ENCODE measurements around the gene AARS2.

Gene AARS2

DNA sequence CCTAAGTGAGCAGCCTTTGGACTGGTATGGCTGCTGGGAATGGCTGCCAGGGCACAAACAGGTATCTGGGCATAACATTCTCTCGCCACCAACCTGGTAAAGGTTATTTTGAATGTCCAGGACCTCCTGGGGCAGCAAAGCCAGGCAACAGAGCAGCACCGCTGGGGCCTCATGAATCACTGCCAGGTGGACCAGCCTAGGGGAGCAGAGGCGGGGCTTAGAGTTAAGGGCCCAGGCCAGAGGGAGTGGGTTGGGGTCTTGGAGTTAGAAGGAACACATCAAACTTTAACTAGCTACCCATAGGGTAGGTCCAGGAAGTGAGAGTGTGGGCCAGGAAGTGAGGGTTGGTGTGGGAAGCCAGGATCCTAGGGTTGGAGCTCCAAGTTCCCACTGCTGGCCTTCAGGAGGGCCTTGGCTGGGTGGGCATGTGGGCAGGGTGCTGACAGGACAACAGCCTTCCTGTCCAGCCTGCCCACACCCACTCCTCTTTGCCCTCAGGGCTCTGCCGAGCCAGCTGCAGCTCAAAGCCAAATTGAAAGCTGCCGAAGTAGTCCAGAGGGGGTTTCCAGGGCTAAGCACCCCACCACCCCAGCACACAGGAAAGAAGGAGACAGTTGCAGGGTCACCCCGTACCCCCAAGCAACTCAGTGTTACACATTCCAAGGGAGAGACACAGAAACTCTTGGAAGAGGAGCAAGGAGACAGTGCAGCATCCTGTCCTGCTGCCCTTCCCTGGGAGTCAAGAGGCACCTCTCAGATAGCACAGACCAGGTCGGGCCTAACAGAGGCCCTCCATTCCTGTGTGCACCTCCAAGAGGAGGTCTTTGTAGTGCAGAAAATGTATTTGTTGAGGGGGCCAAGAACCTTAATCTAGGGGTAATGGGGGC lies 50.4 kb downstream of the AARS2 start:
- DNase-seq (ENCODE audit: low read depth) = no peak

DNA sequence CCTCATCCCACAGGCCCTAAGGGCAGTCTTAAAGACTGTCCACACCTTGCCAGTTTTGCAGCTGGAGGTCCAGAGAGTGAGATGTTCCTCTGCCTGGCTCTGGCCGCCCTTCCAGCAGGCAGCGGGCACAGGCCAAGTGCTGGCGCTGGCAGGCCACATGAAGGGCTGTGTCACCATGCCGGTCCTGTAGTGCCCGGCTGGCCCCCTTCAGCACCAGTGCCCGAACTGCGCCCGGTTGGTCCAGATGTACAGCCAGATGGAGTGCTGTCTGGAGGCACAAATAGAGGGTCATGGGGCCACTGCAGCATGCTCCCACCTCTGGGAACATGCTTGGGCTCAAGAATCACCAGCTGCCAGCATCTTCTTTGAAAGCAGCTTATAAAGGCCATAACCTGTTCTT lies 51.6 kb downstream of the AARS2 start:
- DNase-seq (ENCODE audit: low read depth) = no peak

DNA sequence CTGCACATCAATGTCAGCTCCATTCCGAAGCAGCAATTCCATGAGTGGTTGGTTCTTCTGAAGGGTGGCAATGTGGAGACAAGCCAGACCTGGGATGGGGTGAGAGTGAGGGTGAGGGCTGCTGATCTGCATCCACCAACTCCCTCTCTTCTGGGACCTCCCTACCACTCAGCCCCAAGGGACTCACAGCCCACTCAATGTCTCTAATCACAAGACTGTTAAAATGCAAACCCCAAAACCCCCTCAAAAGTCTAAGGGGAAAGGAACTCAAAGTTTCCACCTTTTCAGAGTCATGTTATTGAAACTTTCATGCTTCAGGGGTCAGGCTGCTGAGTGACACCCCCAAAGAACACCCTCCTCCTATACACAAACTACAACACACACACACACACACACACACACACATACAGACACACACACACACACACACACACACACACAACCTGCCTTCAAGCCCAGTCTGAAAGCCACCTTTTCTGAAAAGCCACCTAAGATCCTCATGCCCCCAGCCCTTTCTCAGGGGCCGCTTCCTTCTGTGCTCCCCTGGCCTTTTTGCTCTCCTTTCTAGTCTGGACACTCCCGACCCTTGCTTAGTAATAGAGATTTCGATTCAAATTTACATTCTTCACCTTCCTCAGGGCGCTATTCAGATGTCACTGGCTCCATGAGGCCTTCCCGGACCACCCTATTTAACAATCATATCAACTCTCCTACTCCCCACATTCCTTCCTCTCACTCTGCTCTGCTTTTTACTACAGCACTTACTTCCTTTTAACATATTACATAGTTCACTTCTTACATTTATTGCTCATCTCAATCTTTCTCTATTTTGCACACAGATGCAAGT lies 52.5 kb downstream of the AARS2 start:
- no peak for DNase-seq (ENCODE audit: low read depth)

DNA sequence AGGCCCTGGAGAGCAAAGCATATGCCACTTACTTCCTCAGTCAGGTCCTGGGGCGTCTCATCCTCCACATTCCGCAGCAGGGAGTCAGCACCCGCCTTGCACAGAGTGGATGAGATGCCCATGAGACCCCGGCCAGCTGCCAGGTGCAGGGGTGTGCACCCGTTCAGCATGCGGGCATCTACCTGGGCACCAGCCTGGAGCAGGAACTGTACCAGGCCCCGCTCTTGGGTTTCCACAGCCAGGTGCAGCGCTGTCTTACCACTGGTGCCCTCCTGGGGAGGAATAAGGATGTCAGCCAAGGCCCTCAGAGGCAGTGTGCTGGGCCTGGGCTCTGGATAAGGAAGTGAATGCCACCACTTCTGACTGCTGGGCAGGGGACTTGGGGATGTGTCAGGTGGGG lies 53.1 kb downstream of the AARS2 start:
- no peak for DNase-seq (ENCODE audit: low read depth)

DNA sequence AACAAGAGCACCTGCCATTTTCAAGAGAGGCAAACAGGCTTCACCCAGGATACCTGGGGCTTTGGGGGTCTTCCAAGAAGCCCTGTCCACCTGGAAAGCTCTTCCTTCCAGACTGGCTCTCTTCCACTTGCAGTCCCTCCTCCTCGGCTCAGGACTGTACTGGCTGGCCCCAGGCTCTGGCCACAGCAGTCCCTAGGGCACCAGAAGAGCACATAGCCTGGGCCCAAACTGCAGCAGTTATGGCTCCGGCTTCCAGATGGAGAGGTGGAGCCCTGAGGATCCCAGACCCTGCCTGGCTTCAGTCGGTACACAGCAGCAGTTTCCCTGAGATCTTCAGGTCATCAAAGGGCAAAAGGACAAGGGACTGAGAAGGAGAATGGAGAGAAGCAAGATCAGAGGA lies 54.2 kb downstream of the AARS2 start:
- DNase-seq (ENCODE audit: low read depth) = no peak

DNA sequence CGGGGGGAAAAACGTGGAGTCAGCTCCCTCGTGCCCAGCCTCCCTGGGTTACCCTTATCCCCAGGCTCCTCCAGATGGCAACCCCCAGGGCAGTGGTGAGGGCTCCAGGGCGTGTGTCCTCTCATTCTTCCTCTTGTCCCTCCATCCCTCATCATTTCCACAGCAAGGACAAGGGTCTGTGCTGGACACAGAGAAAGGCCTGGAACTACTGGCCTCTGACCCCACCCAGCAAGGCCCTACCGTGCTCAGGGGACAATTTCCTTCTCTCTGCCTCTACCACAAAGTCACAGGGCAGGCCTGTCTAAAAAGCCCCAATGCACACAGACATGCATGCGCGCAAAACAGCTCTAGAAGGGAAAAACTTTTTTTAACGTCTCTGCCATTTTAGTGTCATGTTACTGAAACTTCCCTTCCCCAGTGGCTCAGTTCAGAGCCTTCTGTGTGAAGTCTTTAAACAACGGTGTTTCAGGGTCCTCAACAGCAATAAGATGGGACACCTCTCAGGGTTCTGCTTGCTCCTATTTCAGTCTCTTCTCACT lies 54.8 kb downstream of the AARS2 start:
- DNase-seq (ENCODE audit: low read depth) = no peak

DNA sequence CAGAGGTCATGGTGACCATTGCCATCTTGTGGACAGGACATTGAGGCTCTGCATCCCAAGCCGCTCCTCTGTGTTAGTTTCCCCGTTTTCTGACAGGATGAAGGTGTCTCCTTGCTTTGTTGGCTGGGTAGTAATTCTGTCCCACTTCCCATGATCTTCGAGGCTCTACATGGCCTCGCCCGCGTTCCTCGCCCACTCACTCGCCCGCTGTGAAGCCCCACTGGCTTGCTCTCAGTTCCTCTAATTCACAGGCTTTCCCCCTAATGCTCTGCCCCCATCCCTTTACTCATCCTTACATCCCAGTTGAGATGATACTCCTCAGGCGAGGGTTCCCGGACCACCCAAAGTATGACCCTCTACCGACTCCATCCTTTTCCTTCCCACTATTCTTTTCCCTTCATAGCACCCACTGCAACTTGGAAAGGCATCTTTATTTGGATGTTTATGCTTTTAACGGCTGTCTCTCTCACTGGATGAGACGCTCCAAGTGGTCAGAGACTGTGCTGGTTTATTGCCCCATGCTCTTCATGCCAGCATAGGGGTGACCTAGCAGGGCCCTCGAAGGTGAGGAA lies 55.3 kb downstream of the AARS2 start:
- no peak for DNase-seq (ENCODE audit: low read depth)

DNA sequence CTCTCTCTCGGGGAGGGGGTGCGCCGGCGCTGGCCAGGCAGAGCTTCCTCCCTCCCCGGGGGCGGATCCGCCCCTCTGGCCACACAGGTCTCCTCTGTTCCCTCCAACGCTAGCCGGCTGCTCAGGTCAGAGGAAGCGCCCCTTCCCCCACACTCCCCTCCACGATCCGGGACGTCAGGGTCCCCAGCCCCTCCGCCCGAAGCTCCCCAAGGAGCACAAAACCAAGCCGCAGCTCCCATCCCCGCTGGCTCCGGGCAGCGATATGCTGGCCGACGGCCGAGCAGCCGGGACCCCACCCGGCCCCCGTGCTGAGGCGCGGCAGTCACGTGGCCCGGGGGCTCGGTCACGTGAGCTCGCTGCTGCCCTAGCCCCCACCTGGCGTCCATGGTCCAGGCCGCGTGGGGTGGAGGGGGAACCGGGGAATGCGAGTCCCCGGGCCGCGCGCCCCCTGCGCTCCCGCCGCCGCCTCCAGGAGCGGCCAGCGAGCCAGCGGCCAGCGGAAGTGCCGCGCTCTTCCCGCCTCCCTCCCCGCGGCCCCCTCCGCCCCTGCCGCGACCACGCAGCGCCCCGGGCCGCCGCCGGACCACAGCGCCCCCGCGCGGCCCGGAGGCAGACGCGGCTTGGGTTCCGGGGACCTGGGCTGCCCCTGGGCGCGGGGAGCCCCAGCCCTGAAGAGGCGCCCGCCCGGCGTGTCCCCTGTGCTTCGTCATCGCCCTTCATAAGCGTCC lies 56.0 kb downstream of the AARS2 start, which contains the start of gene SLC35B2:
Gene SLC35B2 (minus strand): TSS at position 504 of the 728 bp plus-strand sequence. CDS start 118 bp downstream, at position 386.
- DNase-seq (ENCODE audit: low read depth) = no peak

DNA sequence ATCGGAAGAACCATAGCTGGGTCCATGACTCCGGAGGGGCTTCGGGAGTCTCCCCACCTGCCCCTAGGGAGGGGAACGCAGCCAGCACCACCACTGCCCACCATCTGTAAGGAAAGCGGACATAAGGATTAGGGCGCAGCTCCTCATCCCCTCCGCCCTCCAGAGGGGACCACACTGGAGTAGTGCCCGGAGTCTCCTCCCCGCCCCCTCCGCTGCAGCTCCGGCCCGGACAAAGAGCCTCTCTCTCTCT lies 56.4 kb downstream of the AARS2 start:
- no peak for DNase-seq (ENCODE audit: low read depth)

DNA sequence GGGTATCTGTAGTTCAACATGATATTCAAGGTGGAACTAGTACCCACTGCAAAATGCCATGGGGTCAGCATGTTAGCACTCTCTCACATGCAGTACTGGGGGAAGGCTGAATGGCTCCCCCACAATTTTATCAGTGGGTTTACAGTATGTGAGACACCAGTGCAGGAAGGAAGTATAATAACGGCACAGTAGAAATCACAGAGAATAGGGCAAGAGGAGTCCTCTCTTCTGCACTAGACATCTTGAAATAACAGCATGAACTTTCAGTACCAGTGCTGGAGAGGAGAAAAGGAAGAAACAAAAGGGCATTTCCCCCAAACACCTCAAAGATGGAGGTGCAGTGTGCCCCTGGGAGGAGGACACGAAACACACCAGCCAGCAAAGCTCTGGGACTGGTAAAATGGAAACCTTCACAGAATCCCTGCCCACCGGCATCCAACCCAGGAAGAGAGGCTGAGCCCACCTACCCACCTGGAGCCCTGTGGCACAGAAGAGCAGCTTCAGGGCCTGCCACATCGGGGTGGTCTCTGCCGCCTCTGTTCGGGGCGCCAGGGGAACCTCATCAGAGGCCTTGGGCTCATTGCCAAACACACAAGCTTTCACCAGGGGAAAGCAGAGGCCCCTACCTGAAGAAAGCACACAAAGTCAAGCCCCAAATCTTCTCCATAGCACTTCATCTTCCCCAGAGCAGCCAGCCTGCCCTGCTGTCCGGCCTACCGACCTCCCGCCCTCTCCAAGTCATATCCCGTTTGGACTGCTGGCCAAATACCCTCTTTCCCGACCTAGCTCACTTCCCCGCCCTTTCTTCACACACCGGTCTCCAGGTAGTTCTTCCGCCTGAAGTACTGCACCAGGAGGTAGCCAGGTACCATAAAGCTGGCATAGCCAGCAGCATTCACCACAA lies 57.0 kb downstream of the AARS2 start:
- no peak for DNase-seq (ENCODE audit: low read depth)

DNA sequence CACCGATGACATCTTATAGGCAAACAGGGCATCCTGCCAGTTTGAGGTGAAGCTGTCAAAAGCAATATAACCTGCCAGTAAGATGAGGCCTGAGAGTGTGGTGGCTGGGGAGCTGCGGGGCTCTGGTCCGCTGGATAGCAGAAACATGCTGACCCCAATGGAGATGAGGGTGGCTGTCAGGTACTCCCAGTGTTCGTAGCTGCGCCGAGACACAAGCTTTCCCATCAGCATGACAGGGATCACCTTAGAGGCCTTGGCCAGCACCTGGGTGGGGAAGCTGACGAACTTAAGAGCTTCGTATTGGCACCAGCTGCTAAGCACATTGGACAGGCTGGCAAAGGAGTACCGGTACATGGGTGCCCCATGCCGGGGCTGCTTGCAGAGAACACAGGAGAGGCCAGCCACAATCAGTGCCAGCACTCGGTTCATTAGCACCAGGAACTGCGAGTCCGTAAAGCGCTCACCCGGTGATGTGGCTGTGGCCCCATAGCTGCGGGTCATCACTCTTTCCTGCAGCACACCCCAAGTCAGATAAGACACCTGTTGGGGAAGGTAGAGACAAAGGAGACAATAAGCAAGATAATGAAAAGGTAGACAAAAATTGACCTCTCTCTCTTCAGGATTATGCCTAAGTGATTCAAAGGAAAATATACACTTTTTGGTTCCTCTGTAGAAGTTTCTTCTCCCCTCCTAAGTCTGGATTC lies 57.9 kb downstream of the AARS2 start:
- no peak for DNase-seq (ENCODE audit: low read depth)

DNA sequence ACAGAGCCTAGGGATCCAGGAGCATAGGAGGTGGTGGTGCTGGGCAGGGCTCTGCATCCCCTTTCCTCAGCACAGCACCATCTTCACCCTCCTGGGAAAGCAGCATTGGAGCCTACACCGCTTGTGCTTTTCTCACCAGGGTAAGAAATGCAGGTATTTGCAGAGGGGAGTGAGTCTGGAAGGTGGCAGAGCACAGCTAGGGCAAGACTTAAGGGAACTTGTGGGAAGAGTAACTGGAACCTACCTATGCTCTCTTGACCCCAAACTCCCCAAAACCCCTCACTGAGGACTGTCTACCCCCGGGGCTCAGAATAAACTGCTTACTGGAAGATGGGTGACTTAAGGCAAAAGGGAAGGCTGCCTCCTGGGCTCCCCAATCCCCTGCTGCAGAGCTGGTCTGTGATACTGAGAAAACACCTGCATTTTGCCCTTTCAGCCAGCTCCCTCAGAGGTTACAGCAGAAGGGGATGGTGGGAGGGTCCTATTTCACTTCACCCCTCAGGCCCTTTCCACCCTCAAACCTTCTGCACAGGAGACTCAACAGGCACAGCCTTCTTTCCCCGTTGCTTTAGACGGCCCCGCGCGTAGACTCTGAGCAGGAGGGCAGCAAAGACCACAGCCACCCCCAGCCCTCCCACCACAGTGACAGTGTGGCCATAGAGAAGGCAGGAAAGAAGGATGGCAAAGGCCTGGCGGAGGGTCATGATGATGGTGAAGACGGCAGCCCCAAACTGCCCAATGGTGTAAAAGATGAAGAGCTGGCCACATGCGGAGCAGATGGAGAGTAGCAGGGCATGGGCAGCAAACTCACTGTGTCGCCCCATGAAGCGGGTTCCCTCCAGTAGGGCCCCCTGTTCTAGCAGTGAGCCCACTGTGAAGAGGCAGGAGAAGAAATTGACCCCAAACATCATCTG lies 58.7 kb downstream of the AARS2 start:
- DNase-seq (ENCODE audit: low read depth) = no peak

DNA sequence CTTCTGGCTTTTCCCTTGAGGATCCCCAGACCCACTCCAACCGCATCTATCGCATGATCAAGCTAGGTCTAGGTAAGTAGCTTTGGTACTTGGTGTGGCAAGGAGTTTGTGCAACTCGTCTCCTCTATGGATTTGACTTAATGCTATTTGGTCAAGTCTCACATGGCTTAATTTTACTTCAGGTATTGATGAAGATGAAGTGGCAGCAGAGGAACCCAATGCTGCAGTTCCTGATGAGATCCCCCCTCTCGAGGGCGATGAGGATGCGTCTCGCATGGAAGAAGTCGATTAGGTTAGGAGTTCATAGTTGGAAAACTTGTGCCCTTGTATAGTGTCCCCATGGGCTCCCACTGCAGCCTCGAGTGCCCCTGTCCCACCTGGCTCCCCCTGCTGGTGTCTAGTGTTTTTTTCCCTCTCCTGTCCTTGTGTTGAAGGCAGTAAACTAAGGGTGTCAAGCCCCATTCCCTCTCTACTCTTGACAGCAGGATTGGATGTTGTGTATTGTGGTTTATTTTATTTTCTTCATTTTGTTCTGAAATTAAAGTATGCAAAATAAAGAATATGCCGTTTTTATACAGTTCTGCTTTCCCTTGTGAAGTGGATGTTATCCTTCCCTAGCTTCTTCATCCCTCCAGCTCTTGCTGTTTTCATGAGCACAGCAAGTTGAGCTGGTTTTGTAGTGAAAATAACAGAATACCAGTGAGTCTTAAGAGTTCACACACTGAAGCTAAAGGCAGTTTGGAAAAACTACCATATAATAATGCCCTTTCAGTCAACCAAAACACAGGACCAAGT lies 59.6 kb downstream of the AARS2 start:
- no peak for DNase-seq (ENCODE audit: low read depth)

DNA sequence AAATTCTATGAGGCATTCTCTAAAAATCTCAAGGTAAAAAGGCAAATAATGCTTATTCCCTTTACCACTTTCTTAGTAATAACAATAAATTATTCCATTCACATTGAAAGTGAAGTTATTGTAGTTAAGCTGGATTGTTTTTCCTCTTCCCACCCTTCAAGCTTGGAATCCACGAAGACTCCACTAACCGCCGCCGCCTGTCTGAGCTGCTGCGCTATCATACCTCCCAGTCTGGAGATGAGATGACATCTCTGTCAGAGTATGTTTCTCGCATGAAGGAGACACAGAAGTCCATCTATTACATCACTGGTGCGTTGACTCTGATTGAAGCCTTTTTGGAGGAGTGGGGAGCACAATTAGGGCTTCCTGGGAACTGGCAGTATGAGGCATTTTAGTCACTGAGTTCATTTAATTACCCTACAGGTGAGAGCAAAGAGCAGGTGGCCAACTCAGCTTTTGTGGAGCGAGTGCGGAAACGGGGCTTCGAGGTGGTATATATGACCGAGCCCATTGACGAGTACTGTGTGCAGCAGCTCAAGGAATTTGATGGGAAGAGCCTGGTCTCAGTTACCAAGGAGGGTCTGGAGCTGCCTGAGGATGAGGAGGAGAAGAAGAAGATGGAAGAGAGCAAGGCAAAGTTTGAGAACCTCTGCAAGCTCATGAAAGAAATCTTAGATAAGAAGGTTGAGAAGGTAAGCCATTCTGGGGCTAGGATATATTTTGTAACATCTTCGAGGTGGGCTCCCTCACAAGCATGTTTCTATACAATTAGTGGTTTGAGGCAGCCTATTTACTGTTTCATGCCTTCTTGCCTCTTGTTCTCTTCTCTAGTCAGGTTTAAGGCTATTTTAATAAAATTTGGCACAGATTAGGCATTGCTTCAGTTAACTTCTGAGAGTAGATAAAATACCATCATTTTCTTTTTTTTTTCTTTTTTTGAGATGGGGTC lies 61.3 kb downstream of the AARS2 start:
- DNase-seq (ENCODE audit: low read depth) = no peak

DNA sequence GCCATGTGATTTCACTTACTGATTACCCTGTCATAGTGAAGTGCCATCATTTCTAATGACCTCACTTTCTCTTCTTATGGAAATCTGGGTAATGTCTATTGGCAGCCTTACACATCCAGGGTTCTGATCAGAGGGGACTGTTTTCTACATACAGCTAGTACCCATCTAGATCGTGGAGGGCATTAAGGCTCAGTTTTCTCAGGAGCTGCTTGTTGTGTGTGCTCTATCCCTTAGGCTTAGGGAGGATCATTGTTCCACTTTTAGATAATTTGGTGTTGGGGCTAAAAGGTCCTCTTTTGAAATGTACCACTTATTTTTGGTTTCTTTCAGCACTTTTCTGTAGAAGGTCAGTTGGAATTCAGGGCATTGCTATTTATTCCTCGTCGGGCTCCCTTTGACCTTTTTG lies 62.4 kb downstream of the AARS2 start:
- DNase-seq (ENCODE audit: low read depth) = no peak

DNA sequence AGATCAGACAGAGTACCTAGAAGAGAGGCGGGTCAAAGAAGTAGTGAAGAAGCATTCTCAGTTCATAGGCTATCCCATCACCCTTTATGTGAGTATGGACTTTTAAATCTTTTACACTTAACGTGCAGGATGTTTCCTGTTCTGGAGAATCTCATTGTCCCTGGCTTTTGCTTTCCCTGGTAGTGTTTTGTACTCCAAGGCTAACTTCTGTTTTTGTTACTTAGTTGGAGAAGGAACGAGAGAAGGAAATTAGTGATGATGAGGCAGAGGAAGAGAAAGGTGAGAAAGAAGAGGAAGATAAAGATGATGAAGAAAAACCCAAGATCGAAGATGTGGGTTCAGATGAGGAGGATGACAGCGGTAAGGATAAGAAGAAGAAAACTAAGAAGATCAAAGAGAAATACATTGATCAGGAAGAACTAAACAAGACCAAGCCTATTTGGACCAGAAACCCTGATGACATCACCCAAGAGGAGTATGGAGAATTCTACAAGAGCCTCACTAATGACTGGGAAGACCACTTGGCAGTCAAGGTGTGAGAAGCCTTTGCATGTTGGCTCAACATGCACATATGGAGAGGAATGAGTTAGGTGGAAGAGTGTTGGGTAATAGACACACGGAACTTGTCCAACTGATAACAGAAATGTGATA lies 63.0 kb downstream of the AARS2 start:
- no peak for DNase-seq (ENCODE audit: low read depth)

Measured in stromal cell of bone marrow (primary cell).